IPS DF 4.7 (cell line): ENCODE measurements around the gene CXCL12.

ENCODE experiments used
- DNase-seq: peaks from one replicate; pipeline ENCODE4 v3.0.0-alpha.2; 2013; ENCODE audit warnings: low spot score; ENCODE audit errors: extremely low read depth

The CXCL12 gene

GRCh38 chr10:44364566-44364965 lies 20.3 kb downstream of the CXCL12 start:
- DNase-seq: no peak

- DNase-seq: no peak
Measured at GRCh38 chr10:44363716-44364115, 21.2 kb downstream of the CXCL12 start.

- no peak for DNase-seq
Measured at GRCh38 chr10:44362866-44363711, 21.8 kb downstream of the CXCL12 start.

- DNase-seq: no peak
Measured at GRCh38 chr10:44361109-44361508, 23.8 kb downstream of the CXCL12 start.

GRCh38 chr10:44358080-44358771 lies 26.7 kb downstream of the CXCL12 start:
- no peak for DNase-seq

- no peak for DNase-seq
Measured at GRCh38 chr10:44357023-44357540, 27.8 kb downstream of the CXCL12 start.

- no peak for DNase-seq
Measured at GRCh38 chr10:44356139-44357022, 28.5 kb downstream of the CXCL12 start.

GRCh38 chr10:44355630-44356029 lies 29.3 kb downstream of the CXCL12 start:
- DNase-seq: no peak

GRCh38 chr10:44354771-44355170 lies 30.1 kb downstream of the CXCL12 start:
- DNase-seq: no peak

GRCh38 chr10:44353721-44354120 lies 31.2 kb downstream of the CXCL12 start:
- no peak for DNase-seq

- DNase-seq: no peak
Measured at GRCh38 chr10:44353128-44353390, 31.8 kb downstream of the CXCL12 start.

GRCh38 chr10:44352316-44353127 lies 32.4 kb downstream of the CXCL12 start:
- DNase-seq: no peak

GRCh38 chr10:44348496-44348895 lies 36.4 kb downstream of the CXCL12 start:
- no peak for DNase-seq

- DNase-seq: no peak
Measured at GRCh38 chr10:44347609-44348400, 37.1 kb downstream of the CXCL12 start.

GRCh38 chr10:44344727-44345126 lies 40.2 kb downstream of the CXCL12 start:
- no peak for DNase-seq

GRCh38 chr10:44343843-44344242 lies 41.1 kb downstream of the CXCL12 start:
- DNase-seq: no peak

GRCh38 chr10:44341886-44342285 lies 43.0 kb downstream of the CXCL12 start:
- no peak for DNase-seq

GRCh38 chr10:44340557-44340956 lies 44.3 kb downstream of the CXCL12 start:
- no peak for DNase-seq

- DNase-seq: no peak
Measured at GRCh38 chr10:44339218-44339617, 45.7 kb downstream of the CXCL12 start.

GRCh38 chr10:44337081-44337480 lies 47.8 kb downstream of the CXCL12 start:
- DNase-seq: no peak
